ENCODE data around the gene EFCAB9. TPM values are rescaled to one million over a fixed set of nuclear protein-coding genes. Genes with fewer than 3 reads are reported as not detected.
"Not testable (repeated sequence)": the region's sequence is repeated elsewhere in the genome, so short reads cannot be mapped to it uniquely, and the experiment has no call there.

Gene EFCAB9
- total RNA-seq, 1 donor from 2014 or later = not detected

- no peak overlapping the region for H3K27ac ChIP-seq (ENCODE audit: low read depth, low read length)
- H3K4me1 ChIP-seq (ENCODE audit: control insufficient read depth in 3 of 3, insufficient read depth in 3 of 3, low read length in 3 of 3) = no peaks in the 10 kb centered on the region
- no peaks in the 10 kb centered on the region for H3K36me3 ChIP-seq (ENCODE audit: control insufficient read depth in 3 of 3, insufficient read depth in 3 of 3, low read length in 3 of 3)
- H3K27me3 ChIP-seq (ENCODE audit: control insufficient read depth in 3 of 3, insufficient read depth in 3 of 3, low read length in 3 of 3) = peaks cover 0 to under 1% (median 0%) of the 10 kb centered on the region in 3 donors
- no peaks in the 10 kb centered on the region for H3K9me3 ChIP-seq (ENCODE audit: control insufficient read depth in 3 of 3, low read length in 3 of 3)
- H3K4me3 ChIP-seq (ENCODE audit: low read length in 3 of 3) = no peak overlapping the region
- H3K9ac ChIP-seq (ENCODE audit: low read depth in 1 of 3, low read length in 3 of 3) = no peak overlapping the region
Measured at GRCh38 chr5:172200476-172200875, 6.5 kb downstream of the EFCAB9 start.

GRCh38 chr5:172205984-172206383 is 12.0 kb downstream of the EFCAB9 start:
- not testable (repeated sequence) for H3K9ac ChIP-seq (ENCODE audit: low read depth in 1 of 3, low read length in 3 of 3); H3K9me3 ChIP-seq (ENCODE audit: control insufficient read depth in 3 of 3, low read length in 3 of 3); H3K4me1 ChIP-seq (ENCODE audit: control insufficient read depth in 3 of 3, insufficient read depth in 3 of 3, low read length in 3 of 3); H3K4me3 ChIP-seq (ENCODE audit: low read length in 3 of 3); H3K27me3 ChIP-seq (ENCODE audit: control insufficient read depth in 3 of 3, insufficient read depth in 3 of 3, low read length in 3 of 3); H3K36me3 ChIP-seq (ENCODE audit: control insufficient read depth in 3 of 3, insufficient read depth in 3 of 3, low read length in 3 of 3); H3K27ac ChIP-seq (ENCODE audit: low read depth, low read length)

GRCh38 chr5:172207511-172207910 is 13.5 kb downstream of the EFCAB9 start:
- Histone ChIP-seq H3K27ac (ENCODE audit: low read depth, low read length) (no peak overlapping the region), H3K36me3 (ENCODE audit: control insufficient read depth in 3 of 3, insufficient read depth in 3 of 3, low read length in 3 of 3) (peaks cover 0 to 17% (median 13%) of the 10 kb centered on the region in 3 donors), H3K27me3 (ENCODE audit: control insufficient read depth in 3 of 3, insufficient read depth in 3 of 3, low read length in 3 of 3) (no peaks in the 10 kb centered on the region), H3K9ac (ENCODE audit: low read depth in 1 of 3, low read length in 3 of 3) (no peak overlapping the region), H3K4me3 (ENCODE audit: low read length in 3 of 3) (no peak overlapping the region), H3K9me3 (ENCODE audit: control insufficient read depth in 3 of 3, low read length in 3 of 3) (no peaks in the 10 kb centered on the region), H3K4me1 (ENCODE audit: control insufficient read depth in 3 of 3, insufficient read depth in 3 of 3, low read length in 3 of 3) (no peaks in the 10 kb centered on the region)

GRCh38 chr5:172209714-172210113 is 15.7 kb downstream of the EFCAB9 start:
- Histone ChIP-seq H3K36me3 (ENCODE audit: control insufficient read depth in 3 of 3, insufficient read depth in 3 of 3, low read length in 3 of 3) (peaks cover 0 to 17% (median 13%) of the 10 kb centered on the region in 3 donors), H3K9ac (ENCODE audit: low read depth in 1 of 3, low read length in 3 of 3) (no peak overlapping the region), H3K4me1 (ENCODE audit: control insufficient read depth in 3 of 3, insufficient read depth in 3 of 3, low read length in 3 of 3) (no peaks in the 10 kb centered on the region), H3K27ac (ENCODE audit: low read depth, low read length) (no peak overlapping the region), H3K9me3 (ENCODE audit: control insufficient read depth in 3 of 3, low read length in 3 of 3) (no peaks in the 10 kb centered on the region), H3K27me3 (ENCODE audit: control insufficient read depth in 3 of 3, insufficient read depth in 3 of 3, low read length in 3 of 3) (no peaks in the 10 kb centered on the region), H3K4me3 (ENCODE audit: low read length in 3 of 3) (no peak overlapping the region)

- H3K36me3 ChIP-seq (ENCODE audit: control insufficient read depth in 3 of 3, insufficient read depth in 3 of 3, low read length in 3 of 3) = peaks cover 0 to 17% (median 13%) of the 10 kb centered on the region in 3 donors
Measured at GRCh38 chr5:172211676-172212075, 17.7 kb downstream of the EFCAB9 start.

GRCh38 chr5:172213126-172213525 is 19.2 kb downstream of the EFCAB9 start:
- Histone ChIP-seq H3K36me3 (ENCODE audit: control insufficient read depth in 3 of 3, insufficient read depth in 3 of 3, low read length in 3 of 3) (peaks cover 0 to 17% (median 13%) of the 10 kb centered on the region in 3 donors), H3K4me1 (ENCODE audit: control insufficient read depth in 3 of 3, insufficient read depth in 3 of 3, low read length in 3 of 3) (no peaks in the 10 kb centered on the region), H3K27ac (ENCODE audit: low read depth, low read length) (no peak overlapping the region), H3K4me3 (ENCODE audit: low read length in 3 of 3) (no peak overlapping the region), H3K9me3 (ENCODE audit: control insufficient read depth in 3 of 3, low read length in 3 of 3) (no peaks in the 10 kb centered on the region), H3K27me3 (ENCODE audit: control insufficient read depth in 3 of 3, insufficient read depth in 3 of 3, low read length in 3 of 3) (no peaks in the 10 kb centered on the region), H3K9ac (ENCODE audit: low read depth in 1 of 3, low read length in 3 of 3) (no peak overlapping the region)

More at GRCh38 chr5:172211676-172212075, 17.7 kb downstream of the EFCAB9 start:
- H3K27me3 ChIP-seq (ENCODE audit: control insufficient read depth in 3 of 3, insufficient read depth in 3 of 3, low read length in 3 of 3) = no peaks in the 10 kb centered on the region
- no peak overlapping the region for H3K9ac ChIP-seq (ENCODE audit: low read depth in 1 of 3, low read length in 3 of 3)
- no peaks in the 10 kb centered on the region for H3K4me1 ChIP-seq (ENCODE audit: control insufficient read depth in 3 of 3, insufficient read depth in 3 of 3, low read length in 3 of 3)
- H3K4me3 ChIP-seq (ENCODE audit: low read length in 3 of 3) = no peak overlapping the region
- no peaks in the 10 kb centered on the region for H3K9me3 ChIP-seq (ENCODE audit: control insufficient read depth in 3 of 3, low read length in 3 of 3)
- H3K27ac ChIP-seq (ENCODE audit: low read depth, low read length) = no peak overlapping the region

- Histone ChIP-seq H3K4me1 (ENCODE audit: control insufficient read depth in 3 of 3, insufficient read depth in 3 of 3, low read length in 3 of 3) (no peaks in the 10 kb centered on the region), H3K27ac (ENCODE audit: low read depth, low read length) (no peak overlapping the region), H3K36me3 (ENCODE audit: control insufficient read depth in 3 of 3, insufficient read depth in 3 of 3, low read length in 3 of 3) (peaks cover 3 to 11% (median 9%) of the 10 kb centered on the region in 3 donors)
Measured at GRCh38 chr5:172216345-172216744, 22.4 kb downstream of the EFCAB9 start.

GRCh38 chr5:172219296-172219695 is 25.3 kb downstream of the EFCAB9 start:
- H3K27ac ChIP-seq (ENCODE audit: low read depth, low read length) = no peak overlapping the region
- H3K4me3 ChIP-seq (ENCODE audit: low read length in 3 of 3) = no peak overlapping the region
- no peaks in the 10 kb centered on the region for H3K27me3 ChIP-seq (ENCODE audit: control insufficient read depth in 3 of 3, insufficient read depth in 3 of 3, low read length in 3 of 3)
- H3K36me3 ChIP-seq (ENCODE audit: control insufficient read depth in 3 of 3, insufficient read depth in 3 of 3, low read length in 3 of 3) = peaks cover 0 to 9% (median 3%) of the 10 kb centered on the region in 3 donors
- no peak overlapping the region for H3K9ac ChIP-seq (ENCODE audit: low read depth in 1 of 3, low read length in 3 of 3)
- no peaks in the 10 kb centered on the region for H3K4me1 ChIP-seq (ENCODE audit: control insufficient read depth in 3 of 3, insufficient read depth in 3 of 3, low read length in 3 of 3)
- no peaks in the 10 kb centered on the region for H3K9me3 ChIP-seq (ENCODE audit: control insufficient read depth in 3 of 3, low read length in 3 of 3)

More at GRCh38 chr5:172216345-172216744, 22.4 kb downstream of the EFCAB9 start:
- Histone ChIP-seq H3K27me3 (ENCODE audit: control insufficient read depth in 3 of 3, insufficient read depth in 3 of 3, low read length in 3 of 3) (no peaks in the 10 kb centered on the region), H3K4me3 (ENCODE audit: low read length in 3 of 3) (no peak overlapping the region), H3K9ac (ENCODE audit: low read depth in 1 of 3, low read length in 3 of 3) (no peak overlapping the region), H3K9me3 (ENCODE audit: control insufficient read depth in 3 of 3, low read length in 3 of 3) (no peaks in the 10 kb centered on the region)

GRCh38 chr5:172223901-172224873 is 30.2 kb downstream of the EFCAB9 start:
- Histone ChIP-seq H3K9ac (ENCODE audit: low read depth in 1 of 3, low read length in 3 of 3) (no peak overlapping the region), H3K4me3 (ENCODE audit: low read length in 3 of 3) (no peak overlapping the region), H3K36me3 (ENCODE audit: control insufficient read depth in 3 of 3, insufficient read depth in 3 of 3, low read length in 3 of 3) (peaks cover 0 to 11% (median 3%) of the 10 kb centered on the region in 3 donors), H3K9me3 (ENCODE audit: control insufficient read depth in 3 of 3, low read length in 3 of 3) (no peaks in the 10 kb centered on the region), H3K4me1 (ENCODE audit: control insufficient read depth in 3 of 3, insufficient read depth in 3 of 3, low read length in 3 of 3) (no peaks in the 10 kb centered on the region), H3K27me3 (ENCODE audit: control insufficient read depth in 3 of 3, insufficient read depth in 3 of 3, low read length in 3 of 3) (no peaks in the 10 kb centered on the region), H3K27ac (ENCODE audit: low read depth, low read length) (no peak overlapping the region)

- Histone ChIP-seq H3K9ac (ENCODE audit: low read depth in 1 of 3, low read length in 3 of 3) (no peak overlapping the region), H3K4me3 (ENCODE audit: low read length in 3 of 3) (no peak overlapping the region), H3K36me3 (ENCODE audit: control insufficient read depth in 3 of 3, insufficient read depth in 3 of 3, low read length in 3 of 3) (peaks cover 0 to 7% (median 3%) of the 10 kb centered on the region in 3 donors), H3K4me1 (ENCODE audit: control insufficient read depth in 3 of 3, insufficient read depth in 3 of 3, low read length in 3 of 3) (no peaks in the 10 kb centered on the region), H3K27ac (ENCODE audit: low read depth, low read length) (no peak overlapping the region), H3K27me3 (ENCODE audit: control insufficient read depth in 3 of 3, insufficient read depth in 3 of 3, low read length in 3 of 3) (no peaks in the 10 kb centered on the region), H3K9me3 (ENCODE audit: control insufficient read depth in 3 of 3, low read length in 3 of 3) (no peaks in the 10 kb centered on the region)
Measured at GRCh38 chr5:172224996-172225395, 31.0 kb downstream of the EFCAB9 start.
